PC-3 (cell line): ENCODE measurements around the gene LRRC55.

Source experiments
- EZH2 ChIP-seq: fragments of 300-600 bp; sonication (generic); IDR thresholded peaks from one replicate; pipeline ENCODE4 v1.6.1; 2017; ENCODE audit warnings: antibody characterized with exemption, mild to moderate bottlenecking, low read length; ENCODE audit not compliant: unreplicated experiment
- EZH2phosphoT487 ChIP-seq: fragments of 300-600 bp; sonication (generic); IDR thresholded peaks from 2 replicates; pipeline ENCODE4 v1.6.1; 2018; ENCODE audit warnings: mild to moderate bottlenecking, antibody characterized with exemption, low read length, borderline replicate concordance
- TF ChIP-seq, protein P1 (sequence below): fragments of 300-600 bp; sonication (generic); conservative IDR thresholded peaks from 2 replicates; pipeline ENCODE4 v1.5.1; 2017; ENCODE audit warnings: antibody characterized with exemption, low read depth, mild to moderate bottlenecking, low read length

- TF ChIP-seq, protein P1, sequence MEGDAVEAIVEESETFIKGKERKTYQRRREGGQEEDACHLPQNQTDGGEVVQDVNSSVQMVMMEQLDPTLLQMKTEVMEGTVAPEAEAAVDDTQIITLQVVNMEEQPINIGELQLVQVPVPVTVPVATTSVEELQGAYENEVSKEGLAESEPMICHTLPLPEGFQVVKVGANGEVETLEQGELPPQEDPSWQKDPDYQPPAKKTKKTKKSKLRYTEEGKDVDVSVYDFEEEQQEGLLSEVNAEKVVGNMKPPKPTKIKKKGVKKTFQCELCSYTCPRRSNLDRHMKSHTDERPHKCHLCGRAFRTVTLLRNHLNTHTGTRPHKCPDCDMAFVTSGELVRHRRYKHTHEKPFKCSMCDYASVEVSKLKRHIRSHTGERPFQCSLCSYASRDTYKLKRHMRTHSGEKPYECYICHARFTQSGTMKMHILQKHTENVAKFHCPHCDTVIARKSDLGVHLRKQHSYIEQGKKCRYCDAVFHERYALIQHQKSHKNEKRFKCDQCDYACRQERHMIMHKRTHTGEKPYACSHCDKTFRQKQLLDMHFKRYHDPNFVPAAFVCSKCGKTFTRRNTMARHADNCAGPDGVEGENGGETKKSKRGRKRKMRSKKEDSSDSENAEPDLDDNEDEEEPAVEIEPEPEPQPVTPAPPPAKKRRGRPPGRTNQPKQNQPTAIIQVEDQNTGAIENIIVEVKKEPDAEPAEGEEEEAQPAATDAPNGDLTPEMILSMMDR: no peak
- TF ChIP-seq EZH2phosphoT487: no peak
- TF ChIP-seq EZH2: no peak
These were observed 49.9 kb downstream of the LRRC55 start for GRCh38 chr11:57231539-57232253.
